ENCODE results near the gene RELL2.

Gene RELL2

DNA sequence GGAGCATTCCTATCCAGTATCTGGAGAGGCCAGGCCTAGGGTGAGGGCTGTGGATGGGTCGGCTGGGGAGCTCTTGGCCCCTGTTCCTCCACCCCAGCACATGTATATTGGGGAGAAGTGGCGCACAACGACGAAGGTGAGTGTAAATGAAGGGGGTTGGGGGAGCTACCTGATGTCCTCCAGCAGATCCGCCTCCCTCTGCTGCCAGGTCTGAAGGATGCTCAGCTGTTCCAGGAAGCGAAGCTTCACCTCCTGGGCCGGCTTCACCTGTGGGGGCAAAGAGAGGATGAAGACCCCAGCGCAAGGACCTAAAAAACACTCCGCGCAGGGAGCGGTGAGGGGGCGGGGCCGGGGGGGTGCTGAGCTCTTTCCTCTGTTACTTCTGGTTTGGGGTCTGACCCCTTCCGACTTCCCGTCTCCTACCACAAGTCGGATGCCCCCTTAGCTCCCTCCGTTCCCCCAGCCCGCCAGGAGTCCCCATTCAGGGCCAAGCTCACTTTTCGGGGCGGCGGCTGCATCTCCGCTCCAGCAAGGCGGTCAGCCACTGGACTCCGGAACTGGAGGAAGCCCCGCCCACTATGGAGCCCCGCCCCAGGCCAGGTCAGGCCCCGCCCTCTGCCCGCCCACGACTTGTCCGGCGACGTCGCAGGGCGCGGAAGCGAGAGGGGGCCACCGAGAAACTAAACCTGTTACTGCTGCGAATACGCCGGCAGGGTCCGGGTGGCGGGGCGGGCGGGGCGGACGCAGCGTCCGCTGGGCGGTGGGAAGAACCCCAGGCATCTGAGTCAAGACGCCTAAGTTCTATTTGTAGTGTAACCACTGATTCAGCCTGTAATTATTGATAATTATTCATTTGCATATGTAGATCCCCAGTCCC, 14.3 kb downstream of the RELL2 start, which contains the start of gene FCHSD1:
TSS of gene FCHSD1 (minus strand) at position 568 of the 877 bp plus-strand sequence. CDS start at position 518, 50 bp downstream.
- peak; percentile 72 for DNase-seq

GRCh38 chr5:141651728-141652105, 14.9 kb downstream of the RELL2 start:
- no peak for DNase-seq

DNA sequence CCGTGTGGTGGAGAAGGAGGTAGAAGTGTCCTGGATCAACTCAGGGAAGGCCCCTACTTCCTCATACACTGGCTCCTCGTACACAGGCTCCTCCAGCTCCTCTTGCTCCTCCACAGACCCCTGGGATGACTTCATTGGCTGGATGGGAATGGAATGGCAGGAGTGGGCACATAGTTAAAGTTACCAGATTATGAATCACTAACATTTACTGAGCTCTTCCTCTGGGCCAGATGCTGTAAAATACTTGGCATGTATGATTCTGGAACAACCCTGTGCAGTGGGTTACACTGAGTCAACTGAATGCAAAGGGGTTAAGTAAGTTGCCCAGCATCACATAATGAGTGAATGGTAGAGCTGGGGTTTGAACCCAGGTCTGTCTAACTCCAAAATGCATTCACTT, 17.5 kb downstream of the RELL2 start:
- no peak for DNase-seq

DNA sequence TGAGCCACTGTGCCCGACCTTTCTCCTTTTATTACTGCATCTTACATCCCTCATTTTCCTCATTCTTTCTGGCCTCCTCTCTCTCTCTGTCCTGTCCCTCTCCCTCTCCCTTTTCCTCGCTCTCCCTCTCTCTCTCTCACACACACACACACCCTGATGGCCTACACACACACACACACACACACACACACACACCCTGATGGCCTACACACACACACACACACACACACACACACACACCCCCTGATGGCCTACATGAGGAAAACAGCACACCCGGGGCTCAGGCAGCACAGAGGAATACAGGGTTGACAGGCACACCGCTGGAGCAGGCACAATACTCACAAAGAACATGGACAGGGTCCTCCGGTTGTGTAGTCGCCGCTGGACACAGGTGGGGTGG, 18.2 kb downstream of the RELL2 start:
- no peak for DNase-seq

GRCh38 chr5:141656396-141656795, 19.6 kb downstream of the RELL2 start:
- DNase-seq, result no peak

DNA sequence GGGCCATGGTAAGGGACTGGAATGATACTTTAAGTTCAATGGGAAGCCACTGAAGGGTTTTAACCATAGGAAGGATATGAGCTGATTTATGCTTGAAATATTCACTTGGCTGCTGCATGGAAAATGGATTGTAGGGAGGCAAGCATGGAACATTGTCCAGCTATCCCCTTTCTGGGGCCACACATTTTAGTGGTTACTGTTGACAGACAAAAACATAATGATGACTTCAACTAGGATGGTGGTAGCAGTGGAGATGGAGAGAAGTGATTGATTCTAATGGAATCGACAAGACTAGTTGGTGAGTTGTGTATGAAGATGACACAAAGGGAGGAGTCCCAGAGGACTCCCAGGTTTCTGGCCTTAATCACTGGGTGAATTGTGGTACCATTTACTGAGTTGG, 20.6 kb downstream of the RELL2 start:
- DNase-seq, result no peak

DNA sequence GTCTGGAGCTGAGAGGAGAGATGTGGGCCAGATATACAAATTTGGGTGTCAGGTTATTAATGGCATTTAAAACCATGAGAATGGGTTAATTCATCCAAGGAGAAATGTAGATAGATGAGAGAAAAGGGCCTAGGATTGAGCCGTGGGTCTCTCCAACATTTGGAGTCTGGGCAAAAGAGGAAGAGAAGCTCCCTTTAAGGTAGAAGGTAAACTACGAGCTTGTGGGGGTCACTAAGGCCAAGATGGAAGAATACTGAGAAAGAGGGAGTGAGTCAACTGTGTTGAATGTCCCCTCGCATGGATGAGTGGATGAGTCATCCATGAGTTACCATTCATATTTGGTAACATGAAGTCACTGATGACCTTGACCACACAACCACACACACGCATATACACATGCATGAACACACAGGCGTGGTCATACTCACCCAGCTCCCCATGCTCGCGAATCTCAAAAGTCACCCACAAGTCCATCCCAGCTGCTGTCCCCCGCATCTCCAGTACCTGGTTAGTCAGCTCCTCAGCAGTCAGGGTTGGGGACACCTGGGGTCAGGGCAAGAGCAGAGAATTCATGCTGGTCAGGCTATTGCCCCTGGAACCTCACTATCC, 21.2 kb downstream of the RELL2 start:
- no peak for DNase-seq

DNA sequence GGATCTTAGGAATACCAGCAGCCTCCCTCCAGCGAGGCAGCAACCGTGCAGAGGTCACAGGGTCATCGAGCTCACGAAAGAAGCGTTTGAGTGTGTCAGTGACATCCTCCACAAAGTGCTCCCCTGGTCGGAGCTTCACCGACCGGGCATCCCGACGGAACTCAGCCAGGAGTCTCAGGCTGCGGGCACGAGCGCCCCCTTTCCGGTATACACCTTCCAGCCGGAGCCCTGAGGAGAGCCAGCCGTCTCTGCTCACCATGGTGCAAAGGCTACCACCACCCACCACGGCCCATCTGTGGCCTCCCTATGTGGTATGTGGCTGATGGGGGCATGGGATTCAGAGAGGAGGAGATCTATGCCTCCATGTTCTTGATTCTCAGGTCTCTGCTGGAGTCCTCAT, 25.2 kb downstream of the RELL2 start:
- no peak for DNase-seq

DNA sequence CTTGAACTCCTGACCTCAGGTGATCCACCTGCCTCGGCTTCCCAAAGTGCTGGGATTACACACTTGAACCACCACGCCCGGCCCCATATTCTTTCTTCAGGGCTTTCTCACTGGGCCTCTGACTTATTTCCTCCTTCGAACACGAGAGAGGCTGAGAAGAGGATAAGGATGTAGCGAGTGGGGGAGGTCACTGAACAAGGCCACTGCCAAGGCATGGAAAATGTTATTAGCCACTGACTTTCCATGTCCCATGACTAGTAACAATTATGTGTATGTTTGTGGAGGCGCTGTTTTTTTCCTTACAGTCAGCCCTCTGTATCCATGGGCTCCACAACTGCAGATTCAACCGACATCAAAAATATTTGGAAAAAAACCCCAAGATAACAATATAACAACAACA, 26.7 kb downstream of the RELL2 start:
- DNase-seq, result no peak

- DNase-seq, result peak; percentile 60
Observed at GRCh38 chr5:141664733-141665461, 28.1 kb downstream of the RELL2 start.

- no peak for DNase-seq
Observed at GRCh38 chr5:141665995-141666940, 29.5 kb downstream of the RELL2 start.

DNA sequence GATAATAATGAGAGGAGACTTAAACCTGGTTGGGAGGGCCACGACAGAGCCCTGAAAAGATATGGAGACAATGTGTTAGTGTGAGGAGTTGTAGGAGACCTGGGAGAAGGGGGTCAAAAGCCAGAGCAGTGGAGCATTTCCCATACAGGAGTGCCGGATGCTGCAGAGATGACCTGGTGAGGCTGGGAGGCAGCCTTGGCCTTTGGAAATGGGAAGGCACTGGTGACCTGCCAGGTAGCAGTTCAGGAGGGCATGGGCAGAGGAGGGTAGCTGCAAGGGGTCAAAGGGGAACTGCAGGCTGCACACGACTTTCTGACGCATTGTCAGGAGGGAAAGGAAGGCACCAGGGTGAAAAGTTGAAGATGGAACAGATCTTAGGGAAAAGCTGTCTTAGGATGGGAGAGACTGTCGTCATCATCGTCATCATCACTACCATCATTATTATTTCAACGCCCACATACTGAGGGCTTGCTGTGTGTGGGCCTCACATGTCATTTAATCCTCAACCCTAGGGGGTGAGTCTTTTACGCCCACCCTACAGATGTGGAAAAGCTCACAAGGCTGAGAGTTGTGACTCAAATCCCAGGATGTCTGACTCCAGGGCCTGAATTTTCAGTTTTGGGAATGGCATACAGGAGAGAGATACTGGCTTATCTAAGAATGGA, 31.9 kb downstream of the RELL2 start:
- DNase-seq, result no peak

- DNase-seq, result no peak
Observed at GRCh38 chr5:141669520-141669919, 32.7 kb downstream of the RELL2 start.

- DNase-seq, result no peak
Observed at GRCh38 chr5:141672071-141672840, 35.5 kb downstream of the RELL2 start.

DNA sequence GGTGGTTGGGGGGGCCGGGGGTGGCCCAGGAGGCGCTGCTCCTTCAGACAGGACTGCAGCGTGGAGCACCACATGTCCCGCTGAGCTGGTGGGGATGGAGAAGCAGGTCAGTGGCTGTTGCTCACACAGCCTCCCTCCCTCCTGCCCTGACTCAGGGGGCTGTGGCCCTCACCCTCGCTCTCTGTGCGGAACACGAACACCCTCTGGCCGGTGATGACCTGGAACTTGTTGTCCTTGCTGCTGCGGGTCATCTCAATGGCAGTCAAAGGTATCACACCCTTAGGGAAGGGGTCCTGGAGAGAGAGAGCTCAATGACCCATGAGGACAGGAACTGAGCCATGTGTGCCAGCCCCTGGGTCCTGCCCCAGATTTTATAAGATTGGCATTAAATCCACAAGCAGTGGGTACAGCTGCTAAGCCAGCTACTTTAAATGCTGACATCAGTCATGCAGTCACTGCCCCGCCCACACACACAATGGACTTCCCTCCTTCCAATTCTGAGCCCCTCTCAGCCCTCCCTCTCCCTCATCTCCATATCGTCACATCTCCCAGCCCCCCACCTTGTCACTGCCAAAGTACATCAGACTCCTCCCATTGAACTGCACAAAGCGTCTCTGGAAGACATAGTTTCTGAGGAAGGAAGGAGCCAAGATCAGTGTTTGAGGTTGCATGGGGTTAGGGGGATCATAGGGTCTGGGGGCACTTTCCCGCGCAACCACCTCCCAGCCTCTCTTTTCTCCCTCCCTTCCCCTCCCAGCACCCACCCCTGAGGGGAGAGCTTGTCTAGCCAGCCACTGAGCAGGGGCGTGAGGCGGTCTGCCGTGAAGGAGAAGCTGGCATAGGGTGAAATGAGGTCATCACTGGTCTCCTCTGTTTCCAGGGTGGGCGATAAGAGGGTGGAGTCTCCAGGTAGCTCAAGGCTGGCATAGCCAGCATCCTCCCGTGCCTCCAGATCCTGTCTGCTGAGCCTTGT, 36.3 kb downstream of the RELL2 start:
- DNase-seq, result no peak

GRCh38 chr5:141674747-141675146, 38.0 kb downstream of the RELL2 start:
- DNase-seq, result no peak

- DNase-seq, result no peak
Observed at GRCh38 chr5:141675672-141676071, 38.9 kb downstream of the RELL2 start.

DNA sequence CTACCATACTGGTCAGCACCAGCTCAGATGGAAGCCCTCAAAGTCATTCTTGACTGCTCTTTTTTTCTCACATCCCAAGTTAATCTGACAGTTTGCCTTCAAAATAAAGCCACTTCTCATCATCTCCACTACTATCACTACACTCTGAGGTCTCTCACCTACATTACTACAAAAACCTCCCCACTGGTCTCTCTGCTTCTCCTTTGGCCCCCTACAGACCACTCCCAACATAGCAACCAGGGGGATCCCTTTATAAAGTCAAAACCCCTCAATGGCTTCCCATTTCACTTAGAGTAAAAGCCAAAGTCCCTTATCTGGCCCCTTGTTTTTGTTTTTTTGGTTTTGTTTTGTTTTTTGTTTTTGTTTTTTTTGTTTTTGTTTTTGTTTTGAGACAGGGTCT, 40.6 kb downstream of the RELL2 start:
- DNase-seq, result no peak

- DNase-seq, result no peak
Observed at GRCh38 chr5:141680178-141680577, 43.4 kb downstream of the RELL2 start.

DNA sequence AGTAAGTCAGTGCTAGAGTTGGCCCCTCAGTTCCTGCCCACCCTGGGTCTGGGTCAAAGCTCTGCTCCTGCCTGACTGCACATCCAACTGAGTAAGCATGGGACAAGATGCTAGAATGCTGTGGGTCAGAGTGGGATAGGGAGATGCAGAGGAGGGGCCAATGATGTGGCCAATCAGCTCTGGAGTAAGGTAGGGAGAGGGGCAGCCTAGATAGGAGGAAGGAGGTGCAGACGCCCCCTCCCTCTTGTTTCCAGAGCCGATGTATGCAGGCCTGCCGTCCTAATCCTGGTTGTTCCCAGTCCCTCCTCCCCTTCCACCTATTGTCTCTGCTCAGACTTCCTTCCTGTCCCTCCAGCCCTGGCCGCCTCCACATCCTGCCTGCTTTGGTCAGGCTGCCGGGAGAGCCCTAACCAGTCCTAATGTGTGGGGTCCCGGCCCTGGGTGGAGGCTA, 44.0 kb downstream of the RELL2 start:
- no peak for DNase-seq

Data from central memory CD4-positive, alpha-beta T cell (primary cell).